T-helper 2 cell treated with Interferon-gamma antibody and Interleukin-4, amounts not matched to agents 5 μg/mL and 100 μg/mL, for 36 hours (primary cell): ENCODE results near the gene SIRPA.
A peak's percentile ranks its signal among the peaks of the same experiment; 100 is the strongest.

Source experiments
- DNase-seq: peaks from one replicate; pipeline ENCODE4 v3.0.0; 2021; ENCODE audit warnings: low spot score
- H3K27ac Mint-ChIP-seq: one replicate; pipeline ENCODE4 v1.8.0; 2021; ENCODE audit warnings: mild to moderate bottlenecking, mixed read lengths
- H3K27me3 Mint-ChIP-seq: one replicate; pipeline ENCODE4 v1.8.0; 2021; ENCODE audit warnings: low read depth, mixed read lengths
- H3K36me3 Mint-ChIP-seq: one replicate; pipeline ENCODE4 v1.8.0; 2021; ENCODE audit warnings: low read depth, mixed read lengths
- H3K4me1 Mint-ChIP-seq: one replicate; pipeline ENCODE4 v1.8.0; 2021; ENCODE audit warnings: low read depth, mixed read lengths
- H3K4me3 Mint-ChIP-seq: one replicate; pipeline ENCODE4 v1.8.0; 2022; ENCODE audit warnings: mild to moderate bottlenecking, moderate library complexity, mixed read lengths
- H3K9me3 Mint-ChIP-seq: one replicate; pipeline ENCODE4 v1.8.0; 2021; ENCODE audit warnings: mixed read lengths

Gene SIRPA

GRCh38 chr20:1887756-1888155, 7.5 kb upstream of the SIRPA start:
- no peak overlapping the region for H3K4me3 Mint-ChIP-seq
- no peaks in the 10 kb centered on the region for H3K9me3 Mint-ChIP-seq
- H3K27ac Mint-ChIP-seq, result no peak overlapping the region
- H3K4me1 Mint-ChIP-seq, result peaks cover 2% of the 10 kb centered on the region
- no peaks in the 10 kb centered on the region for H3K36me3 Mint-ChIP-seq
- H3K27me3 Mint-ChIP-seq, result peaks cover 37% of the 10 kb centered on the region
- no peak for DNase-seq

- DNase-seq, result no peak
- Mint-ChIP-seq H3K27ac (no peak overlapping the region), H3K36me3 (no peaks in the 10 kb centered on the region), H3K9me3 (no peaks in the 10 kb centered on the region), H3K4me3 (no peak overlapping the region), H3K27me3 (peaks cover 46% of the 10 kb centered on the region), H3K4me1 (no peaks in the 10 kb centered on the region)
Observed at GRCh38 chr20:1888796-1889463, 6.3 kb upstream of the SIRPA start.

- H3K4me1 Mint-ChIP-seq, result no peaks in the 10 kb centered on the region
- no peaks in the 10 kb centered on the region for H3K9me3 Mint-ChIP-seq
- H3K36me3 Mint-ChIP-seq, result no peaks in the 10 kb centered on the region
- H3K27ac Mint-ChIP-seq, result no peak overlapping the region
- DNase-seq, result no peak
- H3K27me3 Mint-ChIP-seq, result peaks cover 49% of the 10 kb centered on the region
- no peak overlapping the region for H3K4me3 Mint-ChIP-seq
Observed at GRCh38 chr20:1890469-1891262, 4.5 kb upstream of the SIRPA start.

- no peak overlapping the region for H3K27ac Mint-ChIP-seq
- H3K9me3 Mint-ChIP-seq, result no peaks in the 10 kb centered on the region
- peaks cover 57% of the 10 kb centered on the region for H3K27me3 Mint-ChIP-seq
- H3K4me1 Mint-ChIP-seq, result no peaks in the 10 kb centered on the region
- DNase-seq, result no peak
- no peak overlapping the region for H3K4me3 Mint-ChIP-seq
- H3K36me3 Mint-ChIP-seq, result no peaks in the 10 kb centered on the region
Observed at GRCh38 chr20:1891263-1892118, 3.7 kb upstream of the SIRPA start.

- no peak overlapping the region for H3K4me3 Mint-ChIP-seq
- DNase-seq, result no peak
- H3K9me3 Mint-ChIP-seq, result no peaks in the 10 kb centered on the region
- H3K4me1 Mint-ChIP-seq, result no peaks in the 10 kb centered on the region
- peaks cover 61% of the 10 kb centered on the region for H3K27me3 Mint-ChIP-seq
- no peaks in the 10 kb centered on the region for H3K36me3 Mint-ChIP-seq
- H3K27ac Mint-ChIP-seq, result no peak overlapping the region
Observed at GRCh38 chr20:1892119-1892385, 3.2 kb upstream of the SIRPA start.

GRCh38 chr20:1893721-1894470, 1.3 kb upstream of the SIRPA start:
- H3K4me3 Mint-ChIP-seq, result no peak overlapping the region
- DNase-seq, result no peak
- H3K27me3 Mint-ChIP-seq, result peaks cover 69% of the 10 kb centered on the region
- no peaks in the 10 kb centered on the region for H3K36me3 Mint-ChIP-seq
- no peaks in the 10 kb centered on the region for H3K9me3 Mint-ChIP-seq
- no peak overlapping the region for H3K27ac Mint-ChIP-seq
- no peaks in the 10 kb centered on the region for H3K4me1 Mint-ChIP-seq

DNA sequence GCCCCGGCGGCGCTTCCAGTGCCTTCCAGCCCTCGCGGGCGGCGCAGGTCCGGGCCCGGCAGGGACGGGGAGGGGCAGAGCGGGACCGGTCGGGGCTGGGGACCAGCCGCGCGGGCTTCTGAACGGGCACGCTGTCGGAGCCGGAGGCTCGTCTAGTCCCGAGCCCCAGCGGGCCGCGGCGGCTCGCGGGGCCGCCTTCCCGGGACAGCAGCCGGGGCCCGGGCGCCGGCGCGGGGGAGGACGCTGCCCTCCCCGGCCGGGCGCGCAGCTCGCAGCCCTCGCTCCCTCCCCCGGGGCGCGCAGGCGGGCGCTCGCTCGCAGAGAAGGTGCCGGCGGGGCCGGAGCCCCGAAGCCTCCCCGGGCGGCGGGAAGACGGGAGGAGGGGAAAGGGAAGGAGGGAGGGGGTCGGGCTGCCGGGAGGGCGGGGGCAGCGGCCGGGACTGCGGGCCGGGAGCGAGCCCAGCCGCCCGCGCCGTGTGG, 696 bp upstream of the SIRPA start:
- no peaks in the 10 kb centered on the region for H3K4me1 Mint-ChIP-seq
- no peak for DNase-seq

GRCh38 chr20:1895674-1896483, 672 bp downstream of the SIRPA start:
- Mint-ChIP-seq H3K9me3 (no peaks in the 10 kb centered on the region), H3K27me3 (peaks cover 72% of the 10 kb centered on the region), H3K4me1 (no peaks in the 10 kb centered on the region), H3K27ac (no peak overlapping the region), H3K36me3 (no peaks in the 10 kb centered on the region), H3K4me3 (peak overlapping the region; percentile 15)
- DNase-seq, result no peak

More for the DNA sequence above, 696 bp upstream of the SIRPA start:
- Mint-ChIP-seq H3K9me3 (no peaks in the 10 kb centered on the region), H3K4me3 (no peak overlapping the region), H3K36me3 (no peaks in the 10 kb centered on the region), H3K27me3 (peaks cover 73% of the 10 kb centered on the region), H3K27ac (no peak overlapping the region)

DNA sequence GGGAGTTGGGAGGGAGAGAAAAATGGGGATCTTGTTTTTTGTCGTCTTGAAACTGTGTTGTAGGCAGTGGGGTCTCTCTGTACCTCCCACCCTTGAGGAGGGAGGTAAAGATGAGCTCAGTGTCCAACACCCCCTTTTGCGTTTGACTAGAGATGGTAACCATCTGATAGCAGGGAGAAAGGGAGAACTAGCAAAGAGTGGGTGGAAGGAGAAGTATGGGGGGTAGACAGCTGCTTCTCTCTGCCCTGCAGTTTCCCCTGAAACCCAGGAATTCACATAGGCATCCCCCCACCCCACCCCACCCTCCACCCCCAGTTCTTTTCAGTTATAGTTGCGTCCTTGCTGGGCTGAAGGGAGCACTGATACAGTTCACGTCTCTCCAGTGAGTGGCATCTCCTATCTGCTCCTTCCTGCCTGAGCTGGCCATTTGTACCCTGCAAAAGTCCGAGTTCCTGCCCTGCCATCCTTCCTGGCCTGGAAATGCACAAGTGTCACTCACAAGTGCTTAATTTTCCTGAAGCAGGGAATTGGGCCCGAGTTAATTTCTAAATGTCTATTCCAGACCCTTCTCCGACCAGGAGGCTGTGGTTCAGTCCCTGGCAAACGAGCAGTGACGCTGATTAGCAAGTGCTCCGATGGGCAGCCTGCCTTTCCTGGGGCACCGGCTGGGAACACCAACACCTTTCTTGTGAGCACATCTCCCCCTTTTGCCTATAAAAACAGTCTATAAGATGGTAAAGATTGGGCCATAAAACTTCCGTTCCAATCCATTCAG, 1.5 kb downstream of the SIRPA start:
- no peak for DNase-seq
- Mint-ChIP-seq H3K27ac (no peak overlapping the region), H3K9me3 (no peaks in the 10 kb centered on the region), H3K27me3 (peaks cover 65% of the 10 kb centered on the region), H3K36me3 (no peaks in the 10 kb centered on the region), H3K4me1 (no peaks in the 10 kb centered on the region), H3K4me3 (no peak overlapping the region)

- Mint-ChIP-seq H3K27me3 (peaks cover 57% of the 10 kb centered on the region), H3K9me3 (no peaks in the 10 kb centered on the region), H3K36me3 (no peaks in the 10 kb centered on the region), H3K4me3 (no peak overlapping the region), H3K27ac (no peak overlapping the region), H3K4me1 (no peaks in the 10 kb centered on the region)
- no peak for DNase-seq
Observed at GRCh38 chr20:1897541-1897940, 2.3 kb downstream of the SIRPA start.

- peaks cover 52% of the 10 kb centered on the region for H3K27me3 Mint-ChIP-seq
- DNase-seq, result no peak
- no peaks in the 10 kb centered on the region for H3K36me3 Mint-ChIP-seq
- H3K27ac Mint-ChIP-seq, result no peak overlapping the region
- no peaks in the 10 kb centered on the region for H3K9me3 Mint-ChIP-seq
- no peak overlapping the region for H3K4me3 Mint-ChIP-seq
- H3K4me1 Mint-ChIP-seq, result no peaks in the 10 kb centered on the region
Observed at GRCh38 chr20:1897965-1898464, 2.8 kb downstream of the SIRPA start.

GRCh38 chr20:1898482-1899240, 3.5 kb downstream of the SIRPA start:
- H3K9me3 Mint-ChIP-seq, result no peaks in the 10 kb centered on the region
- no peak for DNase-seq
- no peaks in the 10 kb centered on the region for H3K4me1 Mint-ChIP-seq
- no peak overlapping the region for H3K4me3 Mint-ChIP-seq
- no peaks in the 10 kb centered on the region for H3K36me3 Mint-ChIP-seq
- peaks cover 46% of the 10 kb centered on the region for H3K27me3 Mint-ChIP-seq
- H3K27ac Mint-ChIP-seq, result no peak overlapping the region
